Motor neuron (in vitro differentiated cells): ENCODE data around the gene P3H4. TPM values are rescaled to one million over a fixed set of nuclear protein-coding genes. Genes with fewer than 3 reads are reported as not detected.
"Not testable (repeated sequence)": the region's sequence is repeated elsewhere in the genome, so short reads cannot be mapped to it uniquely, and the experiment has no call there.

Experiments used
- ATAC-seq, 8 experiments: fragments of 200-7000 bp; cut with Tn5 transposase; replicated peaks in 6 of 8; 2 replicates each; pipeline ENCODE4 v1.8.0; 2021; ENCODE audit warnings: mild to moderate bottlenecking in 8 of 8, moderate library complexity in 8 of 8
- H3K27ac ChIP-seq, 2 donors: fragments of 250-450 bp; sonication (Bioruptor Pico); 2 replicates each; pipeline ENCODE4 v1.9.0; 2021; ENCODE audit warnings: antibody characterized with exemption in 2 of 2, mild to moderate bottlenecking in 2 of 2, moderate library complexity in 1 of 2
- H3K4me1 ChIP-seq, 2 donors: fragments of 250-450 bp; sonication (Bioruptor Pico); replicated peaks in 1 of 2; 2 replicates each; pipeline ENCODE4 v1.6.1; 2021; ENCODE audit warnings: antibody characterized with exemption in 2 of 2, mild to moderate bottlenecking in 2 of 2, moderate library complexity in 1 of 2
- H3K4me3 ChIP-seq, 5 donors: fragments of 250-450 bp; sonication (Bioruptor Pico); 2 replicates each; pipeline ENCODE4 v1.9.0; 2021; ENCODE audit warnings: antibody characterized with exemption in 5 of 5, mild to moderate bottlenecking in 5 of 5, moderate library complexity in 4 of 5
- WGBS, 10 experiments: fragments of 450-650 bp; shearing (Covaris generic); methylation state at CpG; one replicate each; pipeline ENCODE4 v1.0.0; 2022; 5-methylcytosine and 5-hydroxymethylcytosine counted together
- in situ Hi-C, 9 experiments: fragments of 400-800 bp; cut with MboI; loops; one replicate each; pipeline ENCODE4 v1.15.0; 2021; ENCODE audit warnings: low sequenced_read_pairs in 9 of 9, low pct_unique_long_range_greater_than_20kb in 2 of 9; ENCODE audit not compliant: unreplicated experiment in 9 of 9
- total RNA-seq, 8 experiments: library from RNA; unstranded; fragments of 300-600 nt; gene quantifications; 2 replicates each; pipeline versions ENCODE4 v1.2.3 to v1.2.4, GENCODE V29; 2022

P3H4 gene
- total RNA-seq, 8 experiments from 2014 or later = 13.4 to 50.3 (median 20.3) TPM

DNA sequence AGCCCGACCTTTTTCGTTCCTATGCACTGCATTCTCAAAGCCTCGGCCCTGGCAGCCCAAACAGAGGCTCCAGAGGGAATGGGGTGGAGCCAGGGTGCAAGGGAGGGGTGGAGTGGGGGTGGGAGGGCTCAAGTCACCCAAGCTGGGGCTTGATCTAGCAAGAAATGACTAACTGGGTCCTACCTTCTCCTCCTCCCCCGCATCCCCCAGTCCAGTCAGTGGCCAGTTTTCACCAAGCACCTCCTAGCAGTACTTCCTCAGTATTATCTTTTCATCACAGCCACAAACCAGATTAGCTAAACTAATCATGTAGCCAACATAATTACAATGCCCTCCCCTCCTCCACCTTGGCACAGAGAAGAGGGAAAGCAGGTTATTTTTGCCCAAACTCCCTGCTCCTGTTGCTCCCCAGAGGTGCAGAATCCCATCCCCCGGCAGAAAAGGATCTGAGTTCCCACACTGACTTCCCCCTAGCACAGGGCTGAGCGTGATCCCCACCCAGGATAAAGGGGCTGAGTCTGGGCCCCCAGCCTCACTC, 27.5 kb downstream of the P3H4 start:
- Histone ChIP-seq H3K4me3 (peak overlapping the region; percentile 61 to 91 (median 79)), H3K27ac (no peak overlapping the region), H3K4me1 (peaks cover 26 to 27% of the 10 kb centered on the region in 2 donors)
- WGBS, 10 experiments = 0 to 60% (median 18%) methylated on average over 1 to 2 of the region's 6 CpGs; no CpG with 5 or more reads in 6 of the 10 experiments
- ATAC-seq = no peak
- in situ Hi-C loops = no loop called here

GRCh38 chr17:41782142-41782541, 29.6 kb downstream of the P3H4 start:
- Histone ChIP-seq H3K27ac (peak overlapping the region in 1 of 2 donors; percentile 16), H3K4me3 (no peak overlapping the region), H3K4me1 (peaks cover 26 to 36% of the 10 kb centered on the region in 2 donors)
- no peak for ATAC-seq
- no CpG with 5 or more reads among the region's 4 CpGs for WGBS, 10 experiments
- in situ Hi-C loops = no loop called here

GRCh38 chr17:41781404-41782110, 30.2 kb downstream of the P3H4 start:
- Histone ChIP-seq H3K4me1 (peaks cover 26 to 34% of the 10 kb centered on the region in 2 donors), H3K27ac (peak overlapping the region in 1 of 2 donors; percentile 16), H3K4me3 (no peak overlapping the region)
- ATAC-seq = no peak
- WGBS, 10 experiments = 59 to 100% (median 77%) methylated on average over 1 to 12 of the region's 13 CpGs
- in situ Hi-C loops = no loop called here

GRCh38 chr17:41779954-41780353, 31.8 kb downstream of the P3H4 start:
- 50% methylated on average over 1 of the region's 1 CpG; no CpG with 5 or more reads in 9 of the 10 experiments for WGBS, 10 experiments
- peaks cover 30 to 45% of the 10 kb centered on the region in 2 donors for H3K4me1 ChIP-seq

GRCh38 chr17:41777574-41778188, 34.1 kb downstream of the P3H4 start:
- peak overlapping the region in 1 of 2 donors; percentile 48 for H3K27ac ChIP-seq
- ATAC-seq = peak in 2 of 8 experiments; percentile 68 to 80
- no peak overlapping the region for H3K4me3 ChIP-seq
- 20 to 60% (median 56%) methylated on average over 1 to 9 of the region's 12 CpGs; no CpG with 5 or more reads in 5 of the 10 experiments for WGBS, 10 experiments
- in situ Hi-C loops = no loop called here
- H3K4me1 ChIP-seq = peaks cover 35 to 53% of the 10 kb centered on the region in 2 donors

More at GRCh38 chr17:41779954-41780353, 31.8 kb downstream of the P3H4 start:
- no peak overlapping the region for H3K4me3 ChIP-seq
- H3K27ac ChIP-seq = no peak overlapping the region
- no peak for ATAC-seq
- in situ Hi-C loops = no loop called here

GRCh38 chr17:41777157-41777573, 34.6 kb downstream of the P3H4 start:
- H3K27ac ChIP-seq = peak overlapping the region in 1 of 2 donors; percentile 48
- ATAC-seq = peak in 2 of 8 experiments; percentile 42 to 54
- WGBS, 10 experiments = 87 to 89% methylated on average over 3 of the region's 4 CpGs; no CpG with 5 or more reads in 8 of the 10 experiments
- H3K4me1 ChIP-seq = peaks cover 37 to 55% of the 10 kb centered on the region in 2 donors
- in situ Hi-C loops = no loop called here
- H3K4me3 ChIP-seq = no peak overlapping the region

- ATAC-seq, in situ Hi-C loops, H3K4me3 ChIP-seq: not testable (repeated sequence)
- Histone ChIP-seq H3K27ac (peak overlapping the region in 1 of 2 donors; percentile 42), H3K4me1 (peaks cover 29 to 47% of the 10 kb centered on the region in 2 donors)
- 67 to 100% (median 75%) methylated on average over 1 to 7 of the region's 14 CpGs; no CpG with 5 or more reads in 5 of the 10 experiments for WGBS, 10 experiments
Observed at GRCh38 chr17:41776262-41776900, 35.4 kb downstream of the P3H4 start.

- 26 to 100% (median 60%) methylated on average over 1 to 3 of the region's 12 CpGs; no CpG with 5 or more reads in 7 of the 10 experiments for WGBS, 10 experiments
- Histone ChIP-seq H3K4me1 (peaks cover 27 to 43% of the 10 kb centered on the region in 2 donors), H3K4me3 (no peak overlapping the region), H3K27ac (peak overlapping the region in 1 of 2 donors; percentile 42)
- in situ Hi-C loops = no loop called here
- ATAC-seq = peak; percentile 13 to 53 (median 44)
Observed at GRCh38 chr17:41775394-41776226, 36.1 kb downstream of the P3H4 start.

DNA sequence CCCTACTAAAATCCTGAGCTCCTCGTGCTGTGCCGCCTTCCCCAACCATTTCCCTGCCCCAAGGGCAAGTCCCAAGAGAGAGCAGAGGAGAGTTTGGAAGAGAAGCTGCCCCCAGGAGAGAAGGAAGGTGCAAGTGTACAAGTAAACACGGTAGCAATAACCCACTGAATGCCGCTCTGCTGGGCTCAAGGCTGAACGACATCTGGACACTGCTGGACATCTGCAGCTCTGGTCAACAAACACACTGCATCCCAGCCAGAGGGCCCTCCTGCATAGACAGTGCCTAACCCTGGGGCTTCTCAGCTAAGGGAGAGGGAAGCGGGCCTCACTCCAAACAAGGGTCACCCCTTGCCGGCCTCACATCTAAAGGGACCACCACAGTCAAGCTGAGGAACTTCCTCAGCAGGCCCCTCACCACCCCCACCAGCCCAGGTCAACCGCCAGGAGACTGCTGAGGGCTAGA, 38.0 kb downstream of the P3H4 start:
- 29 to 80% (median 80%) methylated on average over 1 of the region's 8 CpGs; no CpG with 5 or more reads in 7 of the 10 experiments for WGBS, 10 experiments
- Histone ChIP-seq H3K4me3 (no peak overlapping the region), H3K27ac (peak overlapping the region; percentile 42 to 51), H3K4me1 (peaks cover 27 to 43% of the 10 kb centered on the region in 2 donors)
- in situ Hi-C loops = no loop called here
- peak in 5 of 8 experiments; percentile 0 to 14 (median 8) for ATAC-seq

DNA sequence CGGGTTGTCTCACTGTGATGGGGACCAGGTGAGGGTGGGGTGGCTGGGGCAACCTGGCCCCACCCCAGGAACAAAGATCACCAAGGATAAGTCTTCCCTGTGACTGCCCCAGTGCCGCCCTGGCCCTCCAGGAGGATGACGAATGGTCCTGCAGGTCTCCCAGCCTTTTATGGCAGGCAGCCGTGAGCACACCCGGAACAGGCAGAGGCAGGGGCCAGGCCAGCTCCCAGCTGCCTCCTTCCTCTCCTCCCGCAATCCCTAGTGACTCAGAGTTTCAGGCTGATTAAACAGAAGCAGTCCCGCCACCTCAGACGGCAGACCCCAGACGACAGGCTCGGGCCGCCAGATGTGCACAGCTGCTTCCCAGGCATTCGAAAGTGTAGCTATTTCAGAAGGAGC, 38.6 kb downstream of the P3H4 start:
- peak overlapping the region; percentile 42 to 51 for H3K27ac ChIP-seq
- in situ Hi-C loops = no loop called here
- WGBS, 10 experiments = no CpG with 5 or more reads among the region's 12 CpGs
- no peak overlapping the region for H3K4me3 ChIP-seq
- peaks cover 27 to 43% of the 10 kb centered on the region in 2 donors for H3K4me1 ChIP-seq
- peak; percentile 18 to 94 (median 86) for ATAC-seq

- in situ Hi-C loops = no loop called here
- peaks cover 27 to 40% of the 10 kb centered on the region in 2 donors for H3K4me1 ChIP-seq
- no peak overlapping the region for H3K4me3 ChIP-seq
- peak overlapping the region; percentile 42 to 51 for H3K27ac ChIP-seq
- no peak for ATAC-seq
- WGBS, 10 experiments = 74 to 100% (median 90%) methylated on average over 1 to 11 of the region's 19 CpGs; no CpG with 5 or more reads in 3 of the 10 experiments
Observed at GRCh38 chr17:41772586-41773189, 39.1 kb downstream of the P3H4 start.

DNA sequence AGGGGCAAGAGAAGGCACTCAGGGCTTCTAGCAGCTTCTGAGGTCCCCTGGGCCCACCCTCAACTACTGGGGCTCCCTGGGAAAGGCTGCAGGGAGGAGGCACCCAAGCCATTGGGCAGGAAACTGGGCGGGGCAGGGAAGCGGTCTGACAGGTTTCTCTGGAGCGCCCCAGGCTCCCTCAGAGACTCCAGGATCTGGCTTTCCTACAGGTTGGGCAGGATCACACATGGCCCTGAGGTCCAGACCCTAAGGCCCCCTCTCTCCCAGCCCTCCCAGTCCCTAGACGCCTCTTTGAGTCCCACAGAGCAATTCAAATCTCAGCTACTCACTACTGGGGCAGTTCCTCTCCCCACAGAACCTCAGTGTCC, 39.5 kb downstream of the P3H4 start:
- in situ Hi-C loops = no loop called here
- no peak for ATAC-seq
- 80% methylated on average over 1 of the region's 4 CpGs; no CpG with 5 or more reads in 8 of the 10 experiments for WGBS, 10 experiments
- no peak overlapping the region for H3K27ac ChIP-seq
- peaks cover 27 to 35% of the 10 kb centered on the region in 2 donors for H3K4me1 ChIP-seq
- no peak overlapping the region for H3K4me3 ChIP-seq
